ENCODE data around the gene GRIK2. TPM values are rescaled to one million over a fixed set of nuclear protein-coding genes. Genes with fewer than 3 reads are reported as not detected.

GRIK2 gene
- total and polyA plus RNA-seq, 2 donors (not counting 3 experiments of a cell fraction or from before 2014, with no cell fraction given), result not detected

DNA sequence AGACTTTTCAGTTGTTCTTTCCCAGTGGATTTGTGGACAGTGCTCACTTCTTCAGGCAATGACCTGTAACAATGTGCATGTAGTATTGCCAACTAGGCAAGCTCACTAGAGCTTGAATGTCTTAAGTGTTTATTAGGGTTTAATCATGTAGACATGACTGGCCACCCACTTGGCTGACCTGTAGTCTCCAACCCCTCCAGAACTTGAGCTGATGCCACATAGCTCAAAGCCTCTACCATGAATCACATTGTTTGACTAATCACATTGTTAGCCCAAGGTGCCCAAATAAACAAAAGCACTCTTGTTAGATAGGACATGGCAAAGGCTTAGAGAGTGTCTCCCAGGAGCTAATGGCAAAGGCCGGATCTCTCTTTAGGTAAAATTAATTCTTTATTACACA is 272.7 kb downstream of the GRIK2 start:
- Histone ChIP-seq H3K4me2 (ENCODE audit: insufficient read depth, low read length) (no peak overlapping the region), H4K20me1 (replicated peaks; ENCODE audit: control insufficient read depth, extremely low read depth, insufficient read depth, low read length) (no peaks in the 10 kb centered on the region), H3K79me2 (ENCODE audit: control insufficient read depth, insufficient read depth, low read length) (no peaks in the 10 kb centered on the region), H3K9me1 (replicated peaks; ENCODE audit: control insufficient read depth, extremely low read depth, insufficient read depth, low read length) (no peaks in the 10 kb centered on the region), H3K9ac (replicated peaks; ENCODE audit: extremely low read depth, insufficient read depth, low read length) (no peak overlapping the region), H2AFZ (ENCODE audit: low read depth, low read length) (no peak overlapping the region), H3K27ac (ENCODE audit: insufficient read depth, low read depth, low read length) (no peak overlapping the region), H3K9me3 (replicated peaks; ENCODE audit: control insufficient read depth, insufficient read depth, low read length) (no peaks in the 10 kb centered on the region), H3K27me3 (ENCODE audit: control insufficient read depth in 2 of 2, insufficient read depth in 2 of 2, low read length in 2 of 2) (no peaks in the 10 kb centered on the region), H3K4me3 (replicated peaks in 1 of 3; ENCODE audit: insufficient read depth in 1 of 3, low read depth in 1 of 3, low read length in 3 of 3) (no peak overlapping the region), H3K4me1 (ENCODE audit: control insufficient read depth, extremely low read depth, insufficient read depth, low read length) (no peaks in the 10 kb centered on the region), H3K36me3 (ENCODE audit: control insufficient read depth in 2 of 2, extremely low read depth in 1 of 2, insufficient read depth in 2 of 2, low read length in 2 of 2) (no peaks in the 10 kb centered on the region)
- intact Hi-C loops (cut with micrococcal nuclease) (no loop called here), dilution Hi-C loops (cut with MboI; ENCODE audit: extremely low pct_ligation_motif_present, low sequenced_read_pairs) (no loop called here)
- FAIRE-seq (no peak), DNase-seq (ENCODE audit: low read depth, low spot score) (no peak)
- CTCF ChIA-PET, result no interaction called here
- BruUV-seq (replicated peaks), result no TSS peak
- TF ChIP-seq, protein P1, sequence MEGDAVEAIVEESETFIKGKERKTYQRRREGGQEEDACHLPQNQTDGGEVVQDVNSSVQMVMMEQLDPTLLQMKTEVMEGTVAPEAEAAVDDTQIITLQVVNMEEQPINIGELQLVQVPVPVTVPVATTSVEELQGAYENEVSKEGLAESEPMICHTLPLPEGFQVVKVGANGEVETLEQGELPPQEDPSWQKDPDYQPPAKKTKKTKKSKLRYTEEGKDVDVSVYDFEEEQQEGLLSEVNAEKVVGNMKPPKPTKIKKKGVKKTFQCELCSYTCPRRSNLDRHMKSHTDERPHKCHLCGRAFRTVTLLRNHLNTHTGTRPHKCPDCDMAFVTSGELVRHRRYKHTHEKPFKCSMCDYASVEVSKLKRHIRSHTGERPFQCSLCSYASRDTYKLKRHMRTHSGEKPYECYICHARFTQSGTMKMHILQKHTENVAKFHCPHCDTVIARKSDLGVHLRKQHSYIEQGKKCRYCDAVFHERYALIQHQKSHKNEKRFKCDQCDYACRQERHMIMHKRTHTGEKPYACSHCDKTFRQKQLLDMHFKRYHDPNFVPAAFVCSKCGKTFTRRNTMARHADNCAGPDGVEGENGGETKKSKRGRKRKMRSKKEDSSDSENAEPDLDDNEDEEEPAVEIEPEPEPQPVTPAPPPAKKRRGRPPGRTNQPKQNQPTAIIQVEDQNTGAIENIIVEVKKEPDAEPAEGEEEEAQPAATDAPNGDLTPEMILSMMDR (IDR thresholded peaks at IDR 0.05; ENCODE audit: extremely low read depth in 1 of 2, insufficient read depth in 1 of 2, low read depth in 1 of 2, low read length in 2 of 2), result no peak
- TF ChIP-seq FOS (IDR thresholded peaks at IDR 0.05; ENCODE audit: borderline replicate concordance, insufficient read depth, low read length) (no peak), POLR2A (IDR thresholded peaks at IDR 0.05; ENCODE audit: low read depth, low read length) (no peak), EZH2 (IDR thresholded peaks at IDR 0.05; ENCODE audit: borderline replicate concordance, low read depth, low read length, severe bottlenecking) (no peak), GATA2 (IDR thresholded peaks at IDR 0.05; ENCODE audit: insufficient read depth, insufficient read length, low read depth, low read length) (no peak), POLR2AphosphoS5 (IDR thresholded peaks at IDR 0.05; ENCODE audit: insufficient read depth, low read depth, low read length) (no peak), JUN (IDR thresholded peaks at IDR 0.05; ENCODE audit: borderline replicate concordance, insufficient read depth, insufficient read length, low read depth) (no peak), MYC (IDR thresholded peaks at IDR 0.05; ENCODE audit: low read depth, low read length) (no peak)
- TF ChIP-seq, protein P2, sequence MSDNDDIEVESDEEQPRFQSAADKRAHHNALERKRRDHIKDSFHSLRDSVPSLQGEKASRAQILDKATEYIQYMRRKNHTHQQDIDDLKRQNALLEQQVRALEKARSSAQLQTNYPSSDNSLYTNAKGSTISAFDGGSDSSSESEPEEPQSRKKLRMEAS (IDR thresholded peaks at IDR 0.05; ENCODE audit: insufficient read depth, insufficient read length), result no peak
- POLR2A ChIA-PET, result no interaction called here

Measured in endothelial cell of umbilical vein (primary cell).